Naive thymus-derived CD4-positive, alpha-beta T cell (primary cell): ENCODE results near the gene ANKRD27. TPM values are rescaled to one million over a fixed set of nuclear protein-coding genes. Genes with fewer than 3 reads are reported as not detected.

Source experiments
- ATAC-seq: fragments of 150-1000 bp; cut with Tn5 transposase; 2 replicates; pipeline ENCODE4 v1.10.0; 2021; ENCODE audit warnings: mild to moderate bottlenecking, moderate library complexity
- CTCF ChIA-PET: fragments of 350-600 bp; sonication (Branson Sonifier 250); formaldehyde crosslinking; loops from one replicate; lab custom pipeline; 2021; ENCODE audit warnings: antibody characterized with exemption; lab: Charles Lee
- POLR2A ChIA-PET: fragments of 350-600 bp; sonication (Branson Sonifier 250); formaldehyde crosslinking; loops from one replicate; lab custom pipeline; 2021; ENCODE audit warnings: antibody characterized with exemption, inconsistent platforms; lab: Charles Lee
- DNase-seq, 9 donors: peaks; one replicate each; pipeline versions ENCODE4 v3.0.0 to v3.0.0-alpha.2; 2020 to 2022; ENCODE audit warnings: mixed read lengths in 1 of 9
- H3K27ac ChIP-seq: one replicate; pipeline ENCODE4 v1.7.0; 2013; ENCODE audit warnings: mild to moderate bottlenecking, low read depth, low read length, moderate library complexity
- H3K27me3 ChIP-seq, 2 donors: one replicate each; pipeline ENCODE4 v1.7.0; 2013; ENCODE audit warnings: low read length in 2 of 2, mild to moderate bottlenecking in 2 of 2, moderate library complexity in 2 of 2; ENCODE audit not compliant: control insufficient read depth in 2 of 2, insufficient read depth in 2 of 2
- H3K36me3 ChIP-seq, 3 experiments: 1 replicate in 2 of 3; 2 replicates in 1 of 3; pipeline ENCODE4 v1.7.0; 2013; ENCODE audit warnings: low read length in 3 of 3, mild to moderate bottlenecking in 3 of 3, moderate library complexity in 1 of 3; ENCODE audit not compliant: insufficient read depth in 3 of 3, control insufficient read depth in 2 of 3
- H3K4me1 ChIP-seq, 2 donors: one replicate each; pipeline ENCODE4 v1.7.0; 2013; ENCODE audit warnings: low read length in 2 of 2, mild to moderate bottlenecking in 2 of 2, moderate library complexity in 1 of 2; ENCODE audit not compliant: control insufficient read depth in 2 of 2, insufficient read depth in 2 of 2
- H3K4me3 ChIP-seq: 2 replicates; pipeline ENCODE4 v1.7.0; 2013; ENCODE audit warnings: mild to moderate bottlenecking, low read length
- H3K9me3 ChIP-seq, 3 experiments: 1 replicate in 2 of 3; 2 replicates in 1 of 3; pipeline ENCODE4 v1.7.0; 2013; ENCODE audit warnings: low read length in 3 of 3; ENCODE audit not compliant: control insufficient read depth in 2 of 3
- H3K27ac Mint-ChIP-seq, 9 donors: one replicate each; pipeline ENCODE4 v1.8.0; 2020 to 2022; ENCODE audit warnings: mixed read lengths in 9 of 9, mild to moderate bottlenecking in 8 of 9, moderate library complexity in 5 of 9, inconsistent platforms in 2 of 9
- H3K27me3 Mint-ChIP-seq, 5 donors: one replicate each; pipeline ENCODE4 v1.8.0; 2021 to 2022; ENCODE audit warnings: mixed read lengths in 5 of 5, mild to moderate bottlenecking in 1 of 5
- H3K36me3 Mint-ChIP-seq, 5 donors: one replicate each; pipeline ENCODE4 v1.8.0; 2020 to 2022; ENCODE audit warnings: mixed read lengths in 5 of 5, mild to moderate bottlenecking in 3 of 5, inconsistent platforms in 1 of 5
- H3K4me1 Mint-ChIP-seq, 7 donors: one replicate each; pipeline ENCODE4 v1.8.0; 2020 to 2022; ENCODE audit warnings: mixed read lengths in 7 of 7, mild to moderate bottlenecking in 3 of 7, inconsistent platforms in 1 of 7
- H3K4me3 Mint-ChIP-seq, 10 donors: one replicate each; pipeline ENCODE4 v1.8.0; 2020 to 2022; ENCODE audit warnings: mild to moderate bottlenecking in 10 of 10, mixed read lengths in 10 of 10, moderate library complexity in 6 of 10, inconsistent platforms in 2 of 10
- H3K9me3 Mint-ChIP-seq, 11 donors: one replicate each; pipeline ENCODE4 v1.8.0; 2020 to 2022; ENCODE audit warnings: mixed read lengths in 11 of 11, mild to moderate bottlenecking in 4 of 11, inconsistent platforms in 1 of 11, moderate library complexity in 1 of 11
- intact Hi-C, 2 donors: fragments of 100-400 bp; cut with micrococcal nuclease; formaldehyde crosslinking; loops; one replicate each; pipeline ENCODE4 v1.15.1; 2023
- polyA plus RNA-seq, 2 donors: library from polyadenylated mRNA; unstranded; fragments of 300-500 nt; fragmentation: Illumina TruSeq; gene quantifications; one replicate each; pipeline ENCODE4 v1.2.3, GENCODE V29; 2021
- total RNA-seq, 6 experiments: library from RNA in 5 of 6; stranded (reverse) in 5 of 6; gene quantifications; 1 replicate in 5 of 6; 2 replicates in 1 of 6; pipeline ENCODE4 v1.2.3 and lab custom pipeline; 2021 to 2026

ANKRD27 gene
- total and polyA plus RNA-seq, 7 experiments from 2014 or later, result 12.3 to 44.9 (median 31.9) TPM

DNA sequence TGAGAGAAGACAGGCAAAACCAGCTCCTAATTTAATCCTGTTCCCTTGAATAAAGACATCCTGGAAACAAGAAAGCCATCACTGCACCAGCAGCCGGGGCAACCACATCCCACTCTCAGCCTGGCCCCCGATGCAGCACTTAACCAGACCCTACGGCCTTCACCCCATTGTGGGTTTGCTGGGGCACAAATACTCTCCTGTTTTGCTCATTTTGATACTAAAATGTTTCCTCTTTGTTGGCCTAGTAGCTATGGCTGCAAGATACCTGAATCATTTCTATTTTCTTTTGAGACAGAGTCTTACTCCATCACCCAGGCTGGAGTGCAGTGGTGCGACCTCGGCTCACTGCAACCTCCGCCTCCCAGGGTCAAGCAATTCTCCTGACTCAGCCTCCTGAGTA, 28.4 kb downstream of the ANKRD27 start:
- H3K9me3 Mint-ChIP-seq, result no peaks in the 10 kb centered on the region
- peaks cover 1 to 32% (median 24%) of the 10 kb centered on the region in 5 donors for H3K36me3 Mint-ChIP-seq
- H3K27me3 Mint-ChIP-seq, result no peaks in the 10 kb centered on the region
- H3K4me3 ChIP-seq, result no peak overlapping the region
- no peaks in the 10 kb centered on the region for H3K9me3 ChIP-seq
- H3K27me3 ChIP-seq, result no peaks in the 10 kb centered on the region
- DNase-seq, result no peak
- H3K27ac Mint-ChIP-seq, result peak overlapping the region in 2 of 9 donors; percentile 17 to 84
- peaks cover 9 to 30% (median 27%) of the 10 kb centered on the region in 7 donors for H3K4me1 Mint-ChIP-seq
- no peak overlapping the region for H3K27ac ChIP-seq
- peaks cover 20 to 26% of the 10 kb centered on the region in 2 donors for H3K4me1 ChIP-seq
- intact Hi-C loops, result no loop called here
- CTCF ChIA-PET, result interaction anchor here (0.6 kb wide), 1 partner anchor 127 kb away, joined by 3 read pairs; no protein-coding TSS in a partner anchor
- no peak overlapping the region for H3K4me3 Mint-ChIP-seq
- no peak for ATAC-seq
- peaks cover 0 to 27% (median 7%) of the 10 kb centered on the region in 3 experiments for H3K36me3 ChIP-seq
- POLR2A ChIA-PET, result interaction anchor here (0.6 kb wide), 1 partner anchor 442 kb away, joined by 3 read pairs; no protein-coding TSS in a partner anchor

DNA sequence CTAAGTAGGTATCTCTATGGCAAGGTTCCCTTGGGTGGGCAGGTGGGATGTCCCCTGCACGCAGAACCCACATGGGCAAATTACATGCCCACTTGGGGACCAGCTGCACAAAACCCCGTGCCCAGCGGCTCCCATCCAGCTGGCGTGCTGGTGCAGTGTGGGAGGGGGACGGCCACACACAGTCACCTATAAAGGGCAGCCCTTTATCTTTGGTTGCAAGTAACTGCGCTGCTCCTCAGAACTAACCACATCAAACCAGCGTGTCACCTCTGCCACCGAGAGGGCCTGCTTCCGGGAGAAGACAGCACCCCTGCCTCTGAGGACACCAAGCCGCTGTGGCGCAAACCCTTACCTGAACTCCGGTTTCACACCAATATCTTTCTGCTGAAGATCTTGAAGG, 32.2 kb downstream of the ANKRD27 start:
- ChIA-PET POLR2A (no interaction called here), CTCF (interaction anchor here (0.6 kb wide), 1 partner anchor 283 kb away, joined by 3 read pairs; no protein-coding TSS in a partner anchor)
- Mint-ChIP-seq H3K36me3 (peaks cover 4 to 39% (median 26%) of the 10 kb centered on the region in 5 donors), H3K4me3 (peak overlapping the region; percentile 42 to 80 (median 66)), H3K4me1 (peaks cover 9 to 36% (median 27%) of the 10 kb centered on the region in 7 donors), H3K27ac (peak overlapping the region; percentile 34 to 90 (median 63)), H3K27me3 (no peaks in the 10 kb centered on the region), H3K9me3 (no peaks in the 10 kb centered on the region)
- peak; percentile 97 for ATAC-seq
- intact Hi-C loops, result loop anchor here (1.0 to 2.0 kb wide), 4 partner anchors 32 to 62 kb away; partner anchors contain the start of genes ANKRD27 (in 2 of the 2), RGS9BP (in 2 of the 2) and PDCD5 (in 1 of the 2)
- peaks cover 0 to 40% (median 0%) of the 10 kb centered on the region in 3 experiments for H3K36me3 ChIP-seq
- H3K4me1 ChIP-seq, result peaks cover 20 to 26% of the 10 kb centered on the region in 2 donors
- no peaks in the 10 kb centered on the region for H3K27me3 ChIP-seq
- DNase-seq, result peak in 8 of 9 donors; percentile 46 to 76 (median 62)
- H3K9me3 ChIP-seq, result no peaks in the 10 kb centered on the region
- peak overlapping the region; percentile 44 for H3K4me3 ChIP-seq
- H3K27ac ChIP-seq, result no peak overlapping the region

DNA sequence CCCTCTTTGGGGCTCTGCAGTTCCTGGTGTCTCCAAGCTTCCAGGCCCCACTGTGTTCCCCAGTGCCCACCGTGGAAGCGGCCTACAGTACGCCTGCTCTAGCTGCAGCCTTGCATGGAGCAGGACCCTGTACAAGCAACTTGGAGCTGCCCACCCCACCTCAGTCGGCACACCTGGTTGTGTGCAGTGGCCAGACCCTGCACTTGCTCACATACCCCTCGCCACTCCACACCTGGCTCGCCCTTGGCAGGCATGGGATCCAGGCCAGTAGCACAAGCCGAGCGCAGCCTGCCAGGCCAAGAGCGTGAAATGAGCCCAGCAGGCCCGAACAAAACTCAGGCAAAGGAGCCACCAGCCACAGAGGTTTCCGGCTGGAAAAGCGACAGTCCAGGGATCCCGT, 36.4 kb downstream of the ANKRD27 start:
- H3K4me3 Mint-ChIP-seq, result no peak overlapping the region
- no peak overlapping the region for H3K27ac Mint-ChIP-seq
- intact Hi-C loops, result no loop called here
- ChIA-PET POLR2A (no interaction called here), CTCF (no interaction called here)
- Histone ChIP-seq H3K4me3 (no peak overlapping the region), H3K36me3 (peaks cover 0 to 58% (median 0%) of the 10 kb centered on the region in 3 experiments), H3K27me3 (no peaks in the 10 kb centered on the region), H3K9me3 (no peaks in the 10 kb centered on the region), H3K4me1 (peaks cover 18% of the 10 kb centered on the region in 2 donors), H3K27ac (no peak overlapping the region)
- H3K4me1 Mint-ChIP-seq, result peaks cover 9 to 27% (median 17%) of the 10 kb centered on the region in 7 donors
- H3K27me3 Mint-ChIP-seq, result no peaks in the 10 kb centered on the region
- H3K9me3 Mint-ChIP-seq, result no peaks in the 10 kb centered on the region
- H3K36me3 Mint-ChIP-seq, result peaks cover 15 to 51% (median 26%) of the 10 kb centered on the region in 5 donors
- DNase-seq (no peak), ATAC-seq (no peak)

DNA sequence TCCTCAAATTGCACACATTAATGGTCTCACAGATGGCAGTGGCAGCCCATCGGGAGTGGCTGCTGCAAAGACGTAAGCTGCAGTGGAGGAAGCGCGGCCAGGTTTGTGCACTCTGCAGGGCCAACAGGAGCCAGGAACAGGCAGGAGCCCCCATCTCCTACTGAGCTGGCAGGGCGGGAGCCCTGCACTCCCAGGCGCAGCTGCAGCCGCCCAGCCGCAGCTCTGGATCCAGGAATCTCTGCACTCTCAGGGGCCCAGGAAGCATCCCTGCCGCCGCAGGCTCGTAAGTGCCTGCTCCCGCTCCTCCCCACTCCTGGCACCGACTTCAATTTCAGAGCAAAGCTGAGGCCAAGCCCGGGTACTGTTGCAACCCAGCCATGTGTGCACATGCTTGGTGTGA, 37.5 kb downstream of the ANKRD27 start:
- intact Hi-C loops, result no loop called here
- Histone ChIP-seq H3K9me3 (no peaks in the 10 kb centered on the region), H3K4me1 (peaks cover 7% of the 10 kb centered on the region in 2 donors), H3K27me3 (no peaks in the 10 kb centered on the region), H3K4me3 (no peak overlapping the region), H3K27ac (no peak overlapping the region), H3K36me3 (peaks cover 0 to 61% (median 0%) of the 10 kb centered on the region in 3 experiments)
- Mint-ChIP-seq H3K36me3 (peaks cover 10 to 56% (median 24%) of the 10 kb centered on the region in 5 donors), H3K9me3 (no peaks in the 10 kb centered on the region), H3K27ac (no peak overlapping the region), H3K4me1 (peaks cover 2 to 15% (median 7%) of the 10 kb centered on the region in 7 donors), H3K27me3 (no peaks in the 10 kb centered on the region), H3K4me3 (no peak overlapping the region)
- ATAC-seq (no peak), DNase-seq (no peak)
- ChIA-PET CTCF (interaction anchor here (0.6 kb wide), 1 partner anchor 32 kb away, joined by 3 read pairs; no protein-coding TSS in a partner anchor), POLR2A (no interaction called here)

DNA sequence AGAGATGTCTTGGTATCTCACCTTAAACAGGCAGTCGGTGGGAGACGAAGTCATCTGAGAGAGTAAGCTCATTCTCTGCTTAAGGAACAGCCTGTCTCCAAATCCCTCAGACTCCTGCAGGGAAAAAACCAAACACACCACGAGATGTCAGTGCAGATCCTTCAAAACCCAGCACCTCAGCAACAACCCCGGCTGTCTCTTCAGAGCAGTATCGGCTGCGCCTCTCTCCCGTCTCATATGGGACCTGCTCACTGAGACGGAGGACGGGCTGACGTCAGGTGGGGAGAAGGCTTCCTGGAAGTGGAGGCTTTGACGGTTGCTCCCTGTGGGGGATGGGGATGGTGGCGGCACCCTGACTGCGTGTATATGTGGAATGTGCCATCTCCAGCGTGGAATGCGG, 43.6 kb downstream of the ANKRD27 start:
- Mint-ChIP-seq H3K36me3 (peaks cover 2 to 34% (median 17%) of the 10 kb centered on the region in 5 donors), H3K27ac (no peak overlapping the region), H3K4me1 (no peaks in the 10 kb centered on the region), H3K27me3 (no peaks in the 10 kb centered on the region), H3K9me3 (no peaks in the 10 kb centered on the region), H3K4me3 (no peak overlapping the region)
- Histone ChIP-seq H3K27ac (no peak overlapping the region), H3K27me3 (no peaks in the 10 kb centered on the region), H3K9me3 (no peaks in the 10 kb centered on the region), H3K36me3 (peaks cover 0 to 73% (median 12%) of the 10 kb centered on the region in 3 experiments), H3K4me3 (no peak overlapping the region), H3K4me1 (no peaks in the 10 kb centered on the region)
- ChIA-PET CTCF (interaction anchor here (0.6 kb wide), 1 partner anchor 145 kb away, joined by 3 read pairs; no protein-coding TSS in a partner anchor), POLR2A (no interaction called here)
- intact Hi-C loops, result no loop called here
- ATAC-seq (no peak), DNase-seq (no peak)

DNA sequence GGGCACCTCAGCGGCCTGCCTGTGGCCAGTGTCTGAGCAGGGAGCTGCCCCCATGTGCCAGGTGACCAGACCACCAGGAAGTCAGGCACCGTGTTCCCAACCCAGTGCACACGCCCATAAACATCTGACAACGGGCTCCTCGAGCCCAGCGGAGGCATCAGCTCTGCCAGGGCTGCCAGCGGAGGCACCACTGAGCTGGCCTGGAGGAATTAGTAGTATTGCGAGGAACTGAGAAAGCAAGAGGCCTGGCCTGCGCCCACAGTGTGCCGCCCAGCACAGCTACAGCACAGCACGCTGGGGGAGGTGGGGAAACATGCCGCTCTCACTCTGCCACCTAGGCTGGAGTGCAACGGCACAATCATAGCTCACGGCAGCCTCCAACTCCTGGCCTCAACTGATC, 44.6 kb downstream of the ANKRD27 start:
- no peaks in the 10 kb centered on the region for H3K27me3 ChIP-seq
- Mint-ChIP-seq H3K27me3 (no peaks in the 10 kb centered on the region), H3K27ac (no peak overlapping the region), H3K36me3 (peaks cover 2 to 31% (median 14%) of the 10 kb centered on the region in 5 donors), H3K9me3 (no peaks in the 10 kb centered on the region), H3K4me3 (no peak overlapping the region), H3K4me1 (no peaks in the 10 kb centered on the region)
- H3K27ac ChIP-seq, result no peak overlapping the region
- ChIA-PET POLR2A (no interaction called here), CTCF (no interaction called here)
- no peak overlapping the region for H3K4me3 ChIP-seq
- H3K9me3 ChIP-seq, result no peaks in the 10 kb centered on the region
- intact Hi-C loops, result no loop called here
- DNase-seq (no peak), ATAC-seq (no peak)
- H3K4me1 ChIP-seq, result no peaks in the 10 kb centered on the region
- H3K36me3 ChIP-seq, result peaks cover 0 to 74% (median 12%) of the 10 kb centered on the region in 3 experiments
